Activated naive CD4-positive, alpha-beta T cell treated with Interleukin-2 at 50 U/mL for 16 hours (primary cell): ENCODE measurements around the gene PIAS3.
"Not testable (repeated sequence)": the region's sequence is repeated elsewhere in the genome, so short reads cannot be mapped to it uniquely, and the experiment has no call there.

Source experiments
- DNase-seq: peaks from one replicate; pipeline ENCODE4 v3.0.0-alpha.2; 2020

Gene PIAS3

GRCh38 chr1:145822779-145823331, 36.0 kb downstream of the PIAS3 start:
- not testable (repeated sequence) for DNase-seq

GRCh38 chr1:145818095-145818494, 40.8 kb downstream of the PIAS3 start:
- not testable (repeated sequence) for DNase-seq

DNA sequence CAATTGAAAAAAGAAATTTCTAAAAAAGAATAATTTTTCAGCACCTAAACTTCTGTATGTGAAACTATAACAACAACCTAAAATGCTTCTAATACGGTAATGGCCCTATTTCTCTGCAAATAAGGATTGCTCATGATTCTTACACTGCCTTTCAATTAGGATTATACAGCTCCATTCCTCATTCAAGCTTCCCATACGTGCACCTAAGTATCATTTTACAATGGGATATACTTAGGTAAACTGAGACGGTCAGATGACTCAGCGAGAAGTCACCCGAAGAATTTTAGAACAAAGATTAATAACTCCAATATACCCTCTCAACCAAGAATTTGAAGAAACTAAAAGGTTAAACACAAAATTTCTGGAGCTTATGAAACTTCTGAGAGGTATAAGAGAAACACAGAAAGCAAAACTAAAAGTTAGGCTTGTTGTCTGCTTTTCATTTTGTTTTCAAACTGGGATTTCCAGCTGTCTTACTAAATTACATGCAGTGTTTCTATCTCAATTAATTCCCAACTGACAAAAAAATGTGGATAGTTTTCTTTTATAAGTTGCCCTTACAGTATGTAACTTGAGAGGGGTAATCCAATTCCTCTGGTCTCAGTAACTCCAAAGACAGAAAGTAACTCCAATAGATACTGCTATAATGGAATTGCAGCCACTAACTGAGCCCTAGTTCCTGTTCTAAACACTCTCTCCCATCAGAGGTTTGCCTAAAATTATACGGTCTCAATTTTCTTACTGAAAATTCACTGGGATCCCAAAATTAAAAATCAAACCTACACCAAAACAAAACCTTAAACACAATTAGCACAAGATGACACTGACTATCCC, 45.7 kb downstream of the PIAS3 start:
- DNase-seq: not testable (repeated sequence)

GRCh38 chr1:145806844-145807243, 52.0 kb downstream of the PIAS3 start:
- no peak for DNase-seq

GRCh38 chr1:145806408-145806807, 52.5 kb downstream of the PIAS3 start:
- DNase-seq: no peak

GRCh38 chr1:145805057-145805456, 53.8 kb downstream of the PIAS3 start:
- no peak for DNase-seq

DNA sequence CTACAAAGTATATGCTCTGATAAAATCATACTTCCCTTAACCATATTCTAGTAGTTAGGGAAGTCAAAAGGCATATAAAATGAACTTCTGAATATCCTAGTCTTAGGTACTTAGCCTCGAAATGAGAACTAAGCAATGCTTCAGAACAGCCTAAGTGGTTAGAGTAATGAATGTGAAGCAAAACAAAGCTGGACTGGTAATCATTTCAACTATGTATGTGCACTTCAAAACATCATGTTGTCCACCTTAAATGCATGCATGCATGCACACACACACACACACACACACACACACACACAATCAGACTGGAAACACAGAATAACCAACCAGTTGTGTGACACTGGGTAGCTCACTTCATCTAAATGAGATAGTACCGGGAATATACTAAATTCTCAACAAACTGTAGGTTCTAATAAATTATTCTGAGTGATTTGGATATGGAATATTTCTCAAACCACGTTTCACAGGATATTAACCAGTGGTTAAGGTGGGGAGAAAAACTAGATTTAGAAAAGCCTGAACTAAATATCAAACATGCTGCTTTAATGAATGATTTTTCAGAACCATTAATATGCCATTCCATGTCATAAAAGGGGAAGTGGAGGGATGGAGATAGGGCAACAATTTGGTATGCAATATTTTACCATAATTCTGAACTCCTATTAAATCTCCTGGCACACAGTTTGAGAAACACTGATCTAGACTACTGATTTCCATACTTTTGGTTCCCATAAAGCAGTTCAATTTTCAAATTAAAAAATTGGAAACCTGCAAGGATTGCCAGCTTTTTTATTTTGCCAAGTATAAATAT, 54.4 kb downstream of the PIAS3 start:
- no peak for DNase-seq

DNA sequence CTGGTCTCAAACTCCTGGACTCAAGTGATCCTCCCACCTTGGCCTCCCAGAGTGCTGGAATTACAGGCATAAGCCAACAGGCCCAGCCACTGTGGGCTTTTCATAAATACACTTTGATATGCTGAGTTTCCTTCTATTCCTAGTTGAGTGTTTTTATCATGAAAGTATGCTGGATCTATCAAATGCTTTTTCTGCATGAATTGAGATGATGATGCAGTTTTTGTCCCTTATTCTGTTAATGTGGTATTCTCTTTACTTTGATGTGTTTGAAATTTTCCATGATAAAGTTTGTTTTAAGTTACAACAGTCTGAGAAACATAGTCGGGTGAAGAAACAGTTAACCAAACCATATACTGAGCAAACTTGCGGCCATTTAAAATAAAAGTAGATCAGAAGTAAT, 59.1 kb downstream of the PIAS3 start:
- no peak for DNase-seq
